OCI-LY7 (cell line): Measurements from ENCODE around the gene CELF4. TPM values are rescaled to one million over a fixed set of nuclear protein-coding genes. Genes with fewer than 3 reads are reported as not detected.

ENCODE experiments used
- BruUV-seq: library from RNA; stranded (reverse); fragments of 400-500 nt; replicated peaks from 2 replicates; lab custom pipeline; 2021; lab: Mats Ljungman, UMichigan
- CTCF ChIA-PET: fragments of 300-600 bp; sonication (Branson Sonifier 250); formaldehyde crosslinking; loops from one replicate; lab custom pipeline; 2022; ENCODE audit warnings: antibody characterized with exemption; ENCODE audit not compliant: unreplicated experiment; lab: Charles Lee
- POLR2A ChIA-PET: fragments of 300-600 bp; sonication (Branson Sonifier 250); formaldehyde crosslinking; loops from one replicate; lab custom pipeline; 2022; ENCODE audit warnings: antibody characterized with exemption; lab: Charles Lee
- DNase-seq: peaks from one replicate; pipeline ENCODE4 v3.0.0-alpha.2; 2015; ENCODE audit warnings: low spot score
- H2AFZ ChIP-seq: fragments of 200-600 bp; sonication (generic), shearing (Covaris generic); 2 replicates; pipeline ENCODE4 v1.6.1; 2014; ENCODE audit warnings: mild to moderate bottlenecking, antibody characterized with exemption, low read length, moderate library complexity
- H3K27ac ChIP-seq: fragments of 200-600 bp; sonication (generic); 2 replicates; pipeline ENCODE4 v1.5.1; 2014; ENCODE audit warnings: mixed run types, low read depth, mild to moderate bottlenecking, moderate library complexity, low read length, inconsistent platforms; ENCODE audit not compliant: poor library complexity, severe bottlenecking
- H3K36me3 ChIP-seq: fragments of 200-600 bp; sonication (generic); 2 replicates; pipeline ENCODE4 v1.6.1; 2014; ENCODE audit warnings: mild to moderate bottlenecking, antibody characterized with exemption, low read length, moderate library complexity, mixed read lengths; ENCODE audit not compliant: insufficient read depth
- H3K4me1 ChIP-seq: fragments of 200-600 bp; sonication (generic); 2 replicates; pipeline ENCODE4 v1.5.1; 2014; ENCODE audit warnings: mild to moderate bottlenecking, low read length; ENCODE audit not compliant: insufficient read depth, poor library complexity, severe bottlenecking
- H3K4me2 ChIP-seq: fragments of 200-600 bp; sonication (generic); 2 replicates; pipeline ENCODE4 v1.6.1; 2014; ENCODE audit warnings: mild to moderate bottlenecking, low read length
- H3K4me3 ChIP-seq: fragments of 200-600 bp; sonication (generic); 2 replicates; pipeline ENCODE4 v1.5.1; 2014; ENCODE audit warnings: mild to moderate bottlenecking, low read depth, low read length; ENCODE audit not compliant: poor library complexity, severe bottlenecking
- H3K79me2 ChIP-seq: fragments of 200-600 bp; sonication (generic); 2 replicates; pipeline ENCODE4 v1.6.1; 2016; ENCODE audit warnings: low read depth, mild to moderate bottlenecking, low read length, moderate library complexity, mixed read lengths; ENCODE audit not compliant: insufficient read depth
- H3K9me2 ChIP-seq: fragments of 200-600 bp; sonication (generic); 2 replicates; pipeline ENCODE4 v1.6.1; 2016; ENCODE audit warnings: mild to moderate bottlenecking, low read length, mixed read lengths; ENCODE audit not compliant: insufficient read depth
- H3K9me3 ChIP-seq: fragments of 200-600 bp; sonication (generic); 2 replicates; pipeline ENCODE4 v1.6.1; 2014; ENCODE audit warnings: mild to moderate bottlenecking, mixed run types, low read length, mixed read lengths
- H4K20me1 ChIP-seq: fragments of 200-600 bp; sonication (generic); 2 replicates; pipeline ENCODE4 v1.6.1; 2014; ENCODE audit warnings: mild to moderate bottlenecking, antibody characterized with exemption, low read length, moderate library complexity, mixed read lengths; ENCODE audit not compliant: insufficient read depth
- EZH2phosphoT487 ChIP-seq: fragments of 200-600 bp; sonication (generic); IDR thresholded peaks from 2 replicates; pipeline ENCODE4 v1.6.1; 2018; ENCODE audit warnings: low read depth, borderline replicate concordance, mild to moderate bottlenecking, mixed run types, antibody characterized with exemption, low read length, moderate library complexity, mixed read lengths
- intact Hi-C: fragments of 100-400 bp; cut with micrococcal nuclease; formaldehyde crosslinking; loops from one replicate; pipeline ENCODE4 v1.10.0; 2022; ENCODE audit not compliant: unreplicated experiment
- total RNA-seq, 2 experiments: library from RNA; depleted of rRNA in 1 of 2; stranded (reverse); fragments of >200 nt in 1 of 2; shearing (Covaris generic) in 1 of 2; gene quantifications; 2 replicates each; pipeline ENCODE4 v1.2.3, GENCODE V29; 2014 to 2022
- TF ChIP-seq, protein P1 (sequence below): fragments of 200-600 bp; sonication (generic); conservative IDR thresholded peaks from 2 replicates; pipeline ENCODE4 v1.5.1; 2014; ENCODE audit warnings: mild to moderate bottlenecking, antibody characterized with exemption, low read length, moderate library complexity, mixed read lengths

CELF4 gene
- total RNA-seq, 2 experiments from 2014 or later = not detected

- DNase-seq = peak; percentile 37
- H2AFZ ChIP-seq = peak overlapping the region; percentile 34; the same call in 1 of the 2 replicates
- H3K9me3 ChIP-seq = no peaks in the 10 kb centered on the region
- no peaks in the 10 kb centered on the region for H3K79me2 ChIP-seq
- ChIA-PET POLR2A (interaction anchor here (1.7 kb wide), 1 partner anchor 9 kb away, joined by 7 read pairs; no protein-coding TSS in a partner anchor), CTCF (no interaction called here)
- intact Hi-C loops = no loop called here
- TF ChIP-seq, protein P1, sequence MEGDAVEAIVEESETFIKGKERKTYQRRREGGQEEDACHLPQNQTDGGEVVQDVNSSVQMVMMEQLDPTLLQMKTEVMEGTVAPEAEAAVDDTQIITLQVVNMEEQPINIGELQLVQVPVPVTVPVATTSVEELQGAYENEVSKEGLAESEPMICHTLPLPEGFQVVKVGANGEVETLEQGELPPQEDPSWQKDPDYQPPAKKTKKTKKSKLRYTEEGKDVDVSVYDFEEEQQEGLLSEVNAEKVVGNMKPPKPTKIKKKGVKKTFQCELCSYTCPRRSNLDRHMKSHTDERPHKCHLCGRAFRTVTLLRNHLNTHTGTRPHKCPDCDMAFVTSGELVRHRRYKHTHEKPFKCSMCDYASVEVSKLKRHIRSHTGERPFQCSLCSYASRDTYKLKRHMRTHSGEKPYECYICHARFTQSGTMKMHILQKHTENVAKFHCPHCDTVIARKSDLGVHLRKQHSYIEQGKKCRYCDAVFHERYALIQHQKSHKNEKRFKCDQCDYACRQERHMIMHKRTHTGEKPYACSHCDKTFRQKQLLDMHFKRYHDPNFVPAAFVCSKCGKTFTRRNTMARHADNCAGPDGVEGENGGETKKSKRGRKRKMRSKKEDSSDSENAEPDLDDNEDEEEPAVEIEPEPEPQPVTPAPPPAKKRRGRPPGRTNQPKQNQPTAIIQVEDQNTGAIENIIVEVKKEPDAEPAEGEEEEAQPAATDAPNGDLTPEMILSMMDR = no peak
- no peak for TF ChIP-seq EZH2phosphoT487
- BruUV-seq = no TSS peak
- peak overlapping the region; percentile 50 for H3K27ac ChIP-seq
- peaks cover 69% of the 10 kb centered on the region for H3K4me1 ChIP-seq
- peak overlapping the region; percentile 48 for H3K4me2 ChIP-seq
- no peaks in the 10 kb centered on the region for H4K20me1 ChIP-seq
- H3K36me3 ChIP-seq = no peaks in the 10 kb centered on the region
- no peak overlapping the region for H3K4me3 ChIP-seq
- no peaks in the 10 kb centered on the region for H3K9me2 ChIP-seq
Measured at GRCh38 chr18:37527395-37527794, 38.2 kb downstream of the CELF4 start.

DNA sequence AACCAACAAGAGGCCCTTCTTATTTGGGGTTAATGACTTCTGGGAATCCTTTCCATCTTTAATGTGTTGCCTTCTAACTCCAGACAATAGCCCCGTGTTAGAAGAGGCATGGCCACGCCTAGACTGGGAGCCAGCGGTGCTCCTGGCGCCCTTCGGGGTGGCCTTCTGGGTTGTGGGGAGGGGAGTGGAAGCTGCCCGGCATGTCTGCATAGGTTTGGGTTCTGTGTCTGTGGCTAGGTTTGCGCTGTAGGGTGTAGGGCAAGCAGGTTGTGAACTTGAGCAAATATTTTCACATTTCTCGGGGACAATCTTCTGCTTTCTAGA, 40.4 kb downstream of the CELF4 start:
- Histone ChIP-seq H3K4me1 (peaks cover 47% of the 10 kb centered on the region), H3K27ac (no peak overlapping the region), H2AFZ (no peak overlapping the region), H3K79me2 (no peaks in the 10 kb centered on the region), H3K4me2 (no peak overlapping the region), H3K9me3 (no peaks in the 10 kb centered on the region), H3K9me2 (no peaks in the 10 kb centered on the region), H3K36me3 (no peaks in the 10 kb centered on the region), H3K4me3 (no peak overlapping the region), H4K20me1 (no peaks in the 10 kb centered on the region)
- ChIA-PET POLR2A (interaction anchor here (0.6 kb wide), 1 partner anchor 101 kb away, joined by 3 read pairs; no protein-coding TSS in a partner anchor), CTCF (no interaction called here)
- no peak for TF ChIP-seq EZH2phosphoT487
- TF ChIP-seq, protein P1 = no peak
- intact Hi-C loops = no loop called here
- no TSS peak for BruUV-seq
- no peak for DNase-seq

- Histone ChIP-seq H3K4me1 (peaks cover 42% of the 10 kb centered on the region), H3K4me2 (no peak overlapping the region), H3K4me3 (no peak overlapping the region), H3K9me2 (no peaks in the 10 kb centered on the region), H3K27ac (no peak overlapping the region), H3K9me3 (no peaks in the 10 kb centered on the region), H3K79me2 (no peaks in the 10 kb centered on the region), H3K36me3 (no peaks in the 10 kb centered on the region), H2AFZ (no peak overlapping the region), H4K20me1 (no peaks in the 10 kb centered on the region)
- no peak for DNase-seq
- intact Hi-C loops = no loop called here
- no TSS peak for BruUV-seq
- ChIA-PET POLR2A (interaction anchor here (0.6 kb wide), 2 partner anchors 102 to 105 kb away, joined by 3 read pairs; no protein-coding TSS in a partner anchor), CTCF (no interaction called here)
- no peak for TF ChIP-seq EZH2phosphoT487
- TF ChIP-seq, protein P1 = no peak
Measured at GRCh38 chr18:37524498-37525261, 40.9 kb downstream of the CELF4 start.
